Measurements from ENCODE around the gene UXS1. TPM values are rescaled to one million over a fixed set of nuclear protein-coding genes. Genes with fewer than 3 reads are reported as not detected.

UXS1 gene
- total RNA-seq, 4 donors from 2014 or later = 32.2 to 94.2 (median 36.0) TPM

GRCh38 chr2:106193690-106193976 lies 468 bp downstream of the UXS1 start:
- peak overlapping the region; percentile 35 to 89 (median 85) for H3K27ac ChIP-seq
- no peaks in the 10 kb centered on the region for H3K27me3 ChIP-seq
- WGBS, 2 donors = 0% methylated on average over 1 to 20 of the region's 37 CpGs
- H3K4me1 ChIP-seq = peaks cover 13 to 16% of the 10 kb centered on the region in 2 donors
- intact Hi-C loops (cut with DNase I) = no loop called here
- peak overlapping the region; percentile 54 to 95 (median 87) for H3K4me3 ChIP-seq (replicated peaks in 1 of 3)
- no peak for DNase-seq
- no peaks in the 10 kb centered on the region for H3K36me3 ChIP-seq
- TF ChIP-seq POLR2A (IDR thresholded peaks at IDR 0.05) (no peak), CTCF (IDR thresholded peaks at IDR 0.05) (no peak)
- no peaks in the 10 kb centered on the region for H3K9me3 ChIP-seq

GRCh38 chr2:106192752-106193689 lies 1.1 kb downstream of the UXS1 start:
- Histone ChIP-seq H3K4me1 (peaks cover 13 to 14% of the 10 kb centered on the region in 2 donors), H3K4me3 (replicated peaks in 1 of 3) (peak overlapping the region; percentile 54 to 95 (median 87)), H3K9me3 (no peaks in the 10 kb centered on the region), H3K27ac (peak overlapping the region; percentile 38 to 89 (median 85)), H3K27me3 (no peaks in the 10 kb centered on the region), H3K36me3 (no peaks in the 10 kb centered on the region)
- WGBS, 2 donors = 1 to 3% methylated on average over 15 to 23 of the region's 30 CpGs
- TF ChIP-seq POLR2A (IDR thresholded peaks at IDR 0.05) (peak in 1 of 2 donors; percentile 85), CTCF (IDR thresholded peaks at IDR 0.05) (no peak)
- peak; percentile 78 to 82 for DNase-seq
- intact Hi-C loops (cut with DNase I) = no loop called here

GRCh38 chr2:106191511-106192016 lies 2.5 kb downstream of the UXS1 start:
- DNase-seq = no peak
- Histone ChIP-seq H3K36me3 (no peaks in the 10 kb centered on the region), H3K4me3 (replicated peaks in 1 of 3) (no peak overlapping the region), H3K27ac (no peak overlapping the region), H3K4me1 (peaks cover 8 to 10% of the 10 kb centered on the region in 2 donors), H3K9me3 (no peaks in the 10 kb centered on the region), H3K27me3 (no peaks in the 10 kb centered on the region)
- WGBS, 2 donors = 87 to 88% methylated on average over 5 of the region's 5 CpGs
- intact Hi-C loops (cut with DNase I) = no loop called here
- TF ChIP-seq CTCF (IDR thresholded peaks at IDR 0.05) (no peak), POLR2A (IDR thresholded peaks at IDR 0.05) (no peak)

GRCh38 chr2:106189764-106190468 lies 4.2 kb downstream of the UXS1 start:
- Histone ChIP-seq H3K27ac (no peak overlapping the region), H3K4me3 (replicated peaks in 1 of 3) (no peak overlapping the region), H3K27me3 (no peaks in the 10 kb centered on the region), H3K36me3 (no peaks in the 10 kb centered on the region), H3K9me3 (no peaks in the 10 kb centered on the region), H3K4me1 (peaks cover 8 to 10% of the 10 kb centered on the region in 2 donors)
- no peak for DNase-seq
- intact Hi-C loops (cut with DNase I) = loop anchor here (10.0 kb wide), 1 partner anchor 75 kb away; no protein-coding TSS in a partner anchor
- no peak for TF ChIP-seq POLR2A (IDR thresholded peaks at IDR 0.05)
- no peak for TF ChIP-seq CTCF (IDR thresholded peaks at IDR 0.05)
- WGBS, 2 donors = 92 to 94% methylated on average over 5 of the region's 5 CpGs
